Measurements from ENCODE around the gene CYTH2.
"Not testable (repeated sequence)": the region's sequence is repeated elsewhere in the genome, so short reads cannot be mapped to it uniquely, and the experiment has no call there.

CYTH2 gene

GRCh38 chr19:48513289-48514122 is 44.3 kb downstream of the CYTH2 start:
- peak; percentile 56 for DNase-seq

- DNase-seq: no peak
Observed at GRCh38 chr19:48514123-48514458, 44.9 kb downstream of the CYTH2 start.

DNA sequence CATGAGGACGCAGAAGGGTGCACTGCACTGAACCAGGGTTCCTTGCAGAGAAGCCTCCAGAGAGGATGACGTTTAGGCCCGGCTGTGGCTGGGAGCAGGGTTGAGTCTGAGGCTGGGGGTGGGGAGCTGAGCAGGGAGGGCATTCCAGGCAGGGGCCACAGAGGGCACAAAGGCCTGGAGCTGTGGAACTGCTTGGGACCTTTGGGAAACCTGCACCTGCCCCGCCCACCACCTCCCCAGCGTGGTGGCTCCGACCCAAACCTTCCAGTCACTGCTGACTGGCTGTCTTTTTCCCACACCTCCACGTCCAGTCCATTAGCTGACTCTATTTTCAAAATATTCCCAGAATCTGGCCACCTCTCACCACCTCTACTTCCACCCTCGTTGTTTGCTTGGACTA is 47.4 kb downstream of the CYTH2 start:
- no peak for DNase-seq

GRCh38 chr19:48518207-48518606 is 49.0 kb downstream of the CYTH2 start:
- DNase-seq: no peak

GRCh38 chr19:48519426-48519825 is 50.3 kb downstream of the CYTH2 start:
- DNase-seq: not testable (repeated sequence)

DNA sequence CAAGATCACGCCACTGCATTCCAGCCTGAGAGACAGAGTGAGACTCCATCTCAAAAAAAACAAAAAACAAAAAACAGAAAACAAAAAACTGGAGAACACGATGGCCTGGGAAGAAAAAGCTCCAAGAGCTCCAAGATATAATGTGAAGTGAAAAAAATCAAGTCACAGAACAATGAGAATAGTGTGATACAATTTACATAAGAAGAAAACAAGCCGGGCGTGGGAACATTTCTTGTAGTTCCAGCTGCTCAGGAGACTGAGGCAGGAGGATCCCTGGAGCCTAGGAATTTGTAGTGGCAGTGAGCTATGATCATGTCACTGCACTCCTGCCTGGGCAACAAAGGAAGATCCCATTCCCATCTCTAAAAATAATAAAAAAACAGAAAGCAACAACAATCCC is 51.0 kb downstream of the CYTH2 start:
- DNase-seq: no peak

- no peak for DNase-seq
Observed at GRCh38 chr19:48524221-48524620, 55.1 kb downstream of the CYTH2 start.

GRCh38 chr19:48524732-48525131 is 55.6 kb downstream of the CYTH2 start:
- DNase-seq: no peak

GRCh38 chr19:48529156-48529555 is 60.0 kb downstream of the CYTH2 start:
- no peak for DNase-seq

- DNase-seq: no peak
Observed at GRCh38 chr19:48530066-48530720, 61.0 kb downstream of the CYTH2 start.

DNA sequence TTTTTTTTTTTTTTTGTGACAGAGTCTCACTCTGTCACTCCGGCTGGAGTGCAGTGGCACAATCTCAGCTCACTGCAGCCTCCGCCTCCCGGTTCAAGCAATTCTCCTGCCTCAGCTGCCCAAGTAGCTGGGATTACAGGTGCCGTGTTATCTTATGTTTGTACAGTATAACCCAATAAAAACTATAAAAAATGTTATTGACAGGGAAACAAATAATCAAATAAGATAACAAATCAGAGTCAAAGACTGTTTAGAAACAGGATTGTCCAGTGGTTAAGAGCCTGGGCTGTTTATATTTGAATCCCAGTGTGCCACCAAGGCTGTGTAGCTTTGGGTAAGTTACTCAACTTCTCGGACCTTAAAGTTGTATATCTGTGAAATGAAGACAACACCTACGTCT is 61.6 kb downstream of the CYTH2 start:
- no peak for DNase-seq

All from NCI-H774 (cell line).